Stimulated activated CD8-positive, alpha-beta memory T cell treated with anti-CD3 and anti-CD28 coated beads, Interleukin-2, amount 100 ng/mL, for 48 hours (primary cell): ENCODE results near the gene SLC36A4.
"Not testable (repeated sequence)": the region's sequence is repeated elsewhere in the genome, so short reads cannot be mapped to it uniquely, and the experiment has no call there.

Experiments
- DNase-seq, 2 donors: peaks; one replicate each; pipeline ENCODE4 v3.0.0-alpha.2; 2020; ENCODE audit warnings: low read depth in 2 of 2

Gene SLC36A4

GRCh38 chr11:93122535-93123235 is 75.1 kb downstream of the SLC36A4 start:
- no peak for DNase-seq

DNA sequence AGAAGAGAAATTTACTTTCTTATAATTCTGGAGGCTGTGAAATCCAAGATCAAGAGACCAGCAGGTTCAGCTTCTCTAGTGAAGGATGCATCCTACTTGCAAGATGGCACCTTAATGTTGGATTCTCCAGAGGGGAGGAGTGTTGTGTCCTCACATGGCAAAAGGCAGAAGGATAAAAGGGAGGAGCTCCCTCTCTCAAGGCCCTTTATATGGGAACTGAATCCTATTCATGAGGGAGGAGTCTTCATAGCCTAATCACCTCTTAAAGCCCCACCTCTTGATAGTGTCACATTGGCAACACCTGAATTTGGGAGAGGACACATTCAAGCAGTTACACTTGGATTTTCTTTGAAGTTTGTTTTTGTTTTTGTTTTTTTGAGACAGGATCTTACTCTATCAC is 79.5 kb downstream of the SLC36A4 start:
- DNase-seq = no peak

DNA sequence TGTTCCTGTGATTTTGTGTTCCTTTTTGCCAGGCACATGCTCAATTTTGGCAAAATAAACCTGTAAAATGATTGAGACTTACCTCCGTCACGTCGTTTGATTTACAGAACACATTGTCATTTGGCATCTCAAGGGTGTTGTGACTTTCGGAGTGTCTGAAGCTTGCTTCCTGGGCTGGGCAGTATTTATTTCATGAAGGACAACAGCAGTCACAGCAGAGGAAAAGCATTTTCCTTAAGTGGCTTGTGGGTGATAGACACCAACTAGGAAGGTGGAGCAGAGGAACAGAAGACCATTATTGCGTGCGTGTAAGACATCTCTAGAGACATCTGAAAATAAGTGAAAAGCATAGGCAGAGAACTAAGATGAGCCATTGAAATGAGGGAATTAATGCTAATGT is 80.2 kb downstream of the SLC36A4 start:
- no peak for DNase-seq

DNA sequence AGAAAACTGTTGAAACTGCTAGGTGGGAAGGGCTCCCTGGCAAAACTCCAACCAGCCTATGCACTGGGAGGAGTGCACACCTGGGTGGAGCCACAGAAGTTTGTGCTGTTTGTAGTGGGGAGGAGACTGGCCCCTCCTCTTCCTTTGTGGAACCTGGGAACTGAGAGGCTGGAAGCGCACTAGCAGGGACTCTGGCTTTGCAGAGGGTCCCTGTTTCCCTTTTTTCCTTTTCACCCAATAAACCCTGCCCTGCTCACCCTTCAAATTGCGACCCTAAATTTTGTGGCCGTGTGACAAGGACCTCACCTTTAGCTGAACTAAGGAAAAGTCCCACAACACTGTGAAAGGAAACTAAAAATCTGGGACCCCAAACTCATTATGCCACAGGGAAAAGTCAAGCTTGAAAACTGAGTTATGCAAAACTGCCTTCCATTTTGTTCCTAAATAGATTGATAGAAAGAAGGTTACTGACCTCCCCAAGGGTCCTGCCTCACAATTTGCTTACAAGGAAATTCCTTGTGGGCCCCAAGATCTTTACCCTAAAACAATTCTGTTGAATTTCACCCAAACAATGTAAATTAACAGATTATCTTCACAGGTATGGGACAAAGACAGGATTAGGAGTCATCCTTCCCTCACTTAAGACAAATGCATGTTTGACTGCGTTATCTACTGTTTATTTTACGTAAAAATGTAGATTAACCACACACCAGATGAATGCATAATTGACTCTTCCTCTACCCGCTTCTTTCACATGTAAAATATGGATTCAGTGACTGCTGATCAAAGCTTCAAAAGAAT is 81.0 kb downstream of the SLC36A4 start:
- no peak for DNase-seq

GRCh38 chr11:93114304-93114703 is 83.5 kb downstream of the SLC36A4 start:
- DNase-seq = no peak

GRCh38 chr11:93113824-93114223 is 84.0 kb downstream of the SLC36A4 start:
- no peak for DNase-seq

- not testable (repeated sequence) for DNase-seq
Measured at GRCh38 chr11:93111147-93111546, 86.6 kb downstream of the SLC36A4 start.

GRCh38 chr11:93100211-93100610 is 97.6 kb downstream of the SLC36A4 start:
- no peak for DNase-seq

DNA sequence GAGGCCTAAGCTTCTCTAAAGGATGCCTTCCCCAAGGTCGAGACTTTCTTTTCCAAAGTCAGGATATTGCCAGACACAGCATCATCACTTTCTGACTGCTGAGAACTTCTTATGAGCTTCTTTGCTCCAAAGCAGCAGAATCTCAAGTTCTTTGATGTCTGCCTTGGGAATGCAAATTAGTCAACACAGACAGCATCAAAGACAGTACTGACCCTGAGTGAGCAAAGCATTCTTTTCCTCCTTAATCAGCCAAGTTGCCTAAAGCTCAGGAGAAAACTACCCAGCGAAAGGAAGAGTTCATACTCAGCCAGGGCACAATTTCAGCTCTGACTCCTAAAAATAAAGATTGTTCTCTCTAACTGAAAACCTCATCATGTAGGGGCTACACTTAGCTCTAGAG is 98.0 kb downstream of the SLC36A4 start:
- no peak for DNase-seq
